HG03439 (cell line): Measurements from ENCODE around the gene PON3.

ENCODE experiments used
- ATAC-seq: cut with Tn5 transposase; IDR thresholded peaks from one replicate; pipeline ENCODE4 v1.9.1; 2021; ENCODE audit warnings: mild to moderate bottlenecking, moderate library complexity; ENCODE audit not compliant: unreplicated experiment

Gene PON3

GRCh38 chr7:95309951-95310350 lies 86.2 kb downstream of the PON3 start:
- ATAC-seq, result no peak
